Lower leg skin (tissue), 3 donors: Measurements from ENCODE around the gene SART1.

Experiments
- POLR2A ChIP-seq, 2 donors: fragments of 450-650 bp; IDR thresholded peaks; one replicate each; pipeline ENCODE4 v1.6.1; 2016 to 2017; ENCODE audit warnings: antibody characterized with exemption in 2 of 2, mild to moderate bottlenecking in 1 of 2, moderate library complexity in 1 of 2
- TF ChIP-seq, protein P1 (sequence below), 3 donors: fragments of 450-650 bp; IDR thresholded peaks; one replicate each; pipeline ENCODE4 v1.5.1; 2016; ENCODE audit warnings: antibody characterized with exemption in 3 of 3, mild to moderate bottlenecking in 3 of 3, moderate library complexity in 2 of 3

- TF ChIP-seq, protein P1, sequence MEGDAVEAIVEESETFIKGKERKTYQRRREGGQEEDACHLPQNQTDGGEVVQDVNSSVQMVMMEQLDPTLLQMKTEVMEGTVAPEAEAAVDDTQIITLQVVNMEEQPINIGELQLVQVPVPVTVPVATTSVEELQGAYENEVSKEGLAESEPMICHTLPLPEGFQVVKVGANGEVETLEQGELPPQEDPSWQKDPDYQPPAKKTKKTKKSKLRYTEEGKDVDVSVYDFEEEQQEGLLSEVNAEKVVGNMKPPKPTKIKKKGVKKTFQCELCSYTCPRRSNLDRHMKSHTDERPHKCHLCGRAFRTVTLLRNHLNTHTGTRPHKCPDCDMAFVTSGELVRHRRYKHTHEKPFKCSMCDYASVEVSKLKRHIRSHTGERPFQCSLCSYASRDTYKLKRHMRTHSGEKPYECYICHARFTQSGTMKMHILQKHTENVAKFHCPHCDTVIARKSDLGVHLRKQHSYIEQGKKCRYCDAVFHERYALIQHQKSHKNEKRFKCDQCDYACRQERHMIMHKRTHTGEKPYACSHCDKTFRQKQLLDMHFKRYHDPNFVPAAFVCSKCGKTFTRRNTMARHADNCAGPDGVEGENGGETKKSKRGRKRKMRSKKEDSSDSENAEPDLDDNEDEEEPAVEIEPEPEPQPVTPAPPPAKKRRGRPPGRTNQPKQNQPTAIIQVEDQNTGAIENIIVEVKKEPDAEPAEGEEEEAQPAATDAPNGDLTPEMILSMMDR (IDR thresholded peaks at IDR 0.05), result no peak
- TF ChIP-seq POLR2A (IDR thresholded peaks at IDR 0.05), result no peak
Measured at GRCh38 chr11:65982824-65983588, 21.5 kb downstream of the SART1 start.
